Measurements from ENCODE around the gene PPP3CA.

PPP3CA gene

GRCh38 chr4:101287324-101287723 is 60.0 kb downstream of the PPP3CA start:
- DNase-seq (ENCODE audit: low read depth), result no peak

- DNase-seq (ENCODE audit: low read depth), result no peak
These were observed 60.7 kb downstream of the PPP3CA start for GRCh38 chr4:101286663-101287062.

- no peak for DNase-seq (ENCODE audit: low read depth)
These were observed 61.3 kb downstream of the PPP3CA start for GRCh38 chr4:101285985-101286384.

- DNase-seq (ENCODE audit: low read depth), result no peak
These were observed 62.8 kb downstream of the PPP3CA start for GRCh38 chr4:101284546-101284945.

GRCh38 chr4:101283434-101283833 is 63.9 kb downstream of the PPP3CA start:
- DNase-seq (ENCODE audit: low read depth), result no peak

- no peak for DNase-seq (ENCODE audit: low read depth)
These were observed 65.1 kb downstream of the PPP3CA start for GRCh38 chr4:101282076-101282844.

GRCh38 chr4:101280866-101281600 is 66.3 kb downstream of the PPP3CA start:
- no peak for DNase-seq (ENCODE audit: low read depth)

GRCh38 chr4:101279377-101279871 is 67.9 kb downstream of the PPP3CA start:
- no peak for DNase-seq (ENCODE audit: low read depth)

- no peak for DNase-seq (ENCODE audit: low read depth)
These were observed 69.7 kb downstream of the PPP3CA start for GRCh38 chr4:101277671-101278070.

- DNase-seq (ENCODE audit: low read depth), result no peak
These were observed 70.7 kb downstream of the PPP3CA start for GRCh38 chr4:101276661-101277060.

GRCh38 chr4:101274888-101275752 is 72.2 kb downstream of the PPP3CA start:
- no peak for DNase-seq (ENCODE audit: low read depth)

- no peak for DNase-seq (ENCODE audit: low read depth)
These were observed 75.8 kb downstream of the PPP3CA start for GRCh38 chr4:101271516-101271915.

GRCh38 chr4:101269682-101270081 is 77.6 kb downstream of the PPP3CA start:
- no peak for DNase-seq (ENCODE audit: low read depth)

GRCh38 chr4:101265816-101266172 is 81.5 kb downstream of the PPP3CA start:
- DNase-seq (ENCODE audit: low read depth), result no peak

GRCh38 chr4:101264993-101265815 is 82.1 kb downstream of the PPP3CA start:
- DNase-seq (ENCODE audit: low read depth), result no peak

- no peak for DNase-seq (ENCODE audit: low read depth)
These were observed 82.8 kb downstream of the PPP3CA start for GRCh38 chr4:101264512-101264911.

- no peak for DNase-seq (ENCODE audit: low read depth)
These were observed 84.6 kb downstream of the PPP3CA start for GRCh38 chr4:101262683-101263082.

GRCh38 chr4:101259876-101260275 is 87.5 kb downstream of the PPP3CA start:
- DNase-seq (ENCODE audit: low read depth), result no peak

- no peak for DNase-seq (ENCODE audit: low read depth)
These were observed 88.4 kb downstream of the PPP3CA start for GRCh38 chr4:101258883-101259282.

GRCh38 chr4:101256222-101256621 is 91.1 kb downstream of the PPP3CA start:
- no peak for DNase-seq (ENCODE audit: low read depth)

GRCh38 chr4:101254776-101255175 is 92.5 kb downstream of the PPP3CA start:
- no peak for DNase-seq (ENCODE audit: low read depth)

GRCh38 chr4:101253121-101253520 is 94.2 kb downstream of the PPP3CA start:
- no peak for DNase-seq (ENCODE audit: low read depth)
